Fibroblast of upper back skin (primary cell): ENCODE results near the gene PLEKHO2.

Experiments
- DNase-seq: peaks from one replicate; pipeline ENCODE4 v3.0.0-alpha.2; 2013

Gene PLEKHO2

GRCh38 chr15:64858021-64858575 lies 16.4 kb downstream of the PLEKHO2 start:
- no peak for DNase-seq

- DNase-seq = no peak
Observed at GRCh38 chr15:64859226-64859625, 17.5 kb downstream of the PLEKHO2 start.

DNA sequence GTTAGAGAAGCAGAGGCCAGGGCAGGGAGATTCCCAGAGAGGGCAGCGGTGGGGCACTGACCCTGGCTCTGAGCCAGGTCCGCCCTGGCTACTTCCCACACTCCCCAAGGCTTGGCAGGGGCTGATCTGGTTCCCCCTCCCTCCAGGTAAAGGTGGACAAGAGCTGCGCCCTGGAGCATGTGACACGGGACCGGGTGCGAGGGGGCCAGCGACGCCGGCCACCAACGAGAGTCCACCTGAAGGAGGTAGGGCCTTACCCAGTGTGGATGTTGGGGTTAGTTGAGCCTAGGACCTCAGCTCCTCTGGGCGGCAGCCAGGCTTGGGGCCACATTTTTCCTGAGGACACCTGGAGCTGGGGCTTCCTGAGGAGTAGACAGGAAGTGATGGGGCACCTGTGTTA lies 19.6 kb downstream of the PLEKHO2 start:
- DNase-seq = no peak

DNA sequence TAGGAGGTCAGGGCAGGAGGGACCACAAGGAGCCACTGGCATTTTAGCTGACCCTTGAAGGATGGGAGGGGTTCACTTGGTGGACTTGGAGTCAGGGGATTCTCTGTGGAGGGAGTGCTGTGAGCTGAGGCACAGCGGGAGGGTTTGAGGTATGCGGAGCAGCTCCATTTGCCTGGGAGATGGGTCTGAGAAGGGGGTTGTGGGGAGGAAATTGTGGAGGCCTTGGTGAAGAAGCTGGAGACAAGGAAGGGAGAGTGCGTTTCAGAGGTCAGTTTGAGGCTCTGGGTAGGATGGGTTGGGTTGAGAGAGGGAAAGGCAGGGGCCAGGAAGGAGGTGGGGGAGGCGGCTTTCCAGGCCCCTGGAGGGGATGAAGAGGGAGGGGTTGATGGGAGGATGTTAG lies 20.2 kb downstream of the PLEKHO2 start:
- DNase-seq = no peak

GRCh38 chr15:64862408-64862807 lies 20.7 kb downstream of the PLEKHO2 start:
- DNase-seq = no peak

DNA sequence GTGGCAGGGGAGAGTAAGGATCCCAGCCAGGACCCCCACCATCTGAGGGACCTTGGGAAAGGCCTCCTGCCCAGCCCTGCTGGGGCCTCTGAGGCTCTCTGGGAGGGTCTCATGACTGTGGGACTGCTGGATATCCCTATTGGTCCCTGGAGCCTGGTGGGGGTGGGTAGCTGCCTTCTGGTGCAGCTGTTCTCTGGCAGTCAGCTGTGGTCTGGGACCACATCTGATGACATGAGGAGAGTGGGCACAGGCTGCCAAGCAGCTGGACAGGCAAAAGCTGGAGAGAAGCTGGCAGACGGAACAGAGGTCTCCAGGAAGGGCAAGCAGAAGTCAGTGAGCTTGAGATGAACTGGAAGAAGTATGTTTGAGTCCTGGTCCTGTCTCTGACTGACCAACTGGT lies 22.4 kb downstream of the PLEKHO2 start:
- no peak for DNase-seq

DNA sequence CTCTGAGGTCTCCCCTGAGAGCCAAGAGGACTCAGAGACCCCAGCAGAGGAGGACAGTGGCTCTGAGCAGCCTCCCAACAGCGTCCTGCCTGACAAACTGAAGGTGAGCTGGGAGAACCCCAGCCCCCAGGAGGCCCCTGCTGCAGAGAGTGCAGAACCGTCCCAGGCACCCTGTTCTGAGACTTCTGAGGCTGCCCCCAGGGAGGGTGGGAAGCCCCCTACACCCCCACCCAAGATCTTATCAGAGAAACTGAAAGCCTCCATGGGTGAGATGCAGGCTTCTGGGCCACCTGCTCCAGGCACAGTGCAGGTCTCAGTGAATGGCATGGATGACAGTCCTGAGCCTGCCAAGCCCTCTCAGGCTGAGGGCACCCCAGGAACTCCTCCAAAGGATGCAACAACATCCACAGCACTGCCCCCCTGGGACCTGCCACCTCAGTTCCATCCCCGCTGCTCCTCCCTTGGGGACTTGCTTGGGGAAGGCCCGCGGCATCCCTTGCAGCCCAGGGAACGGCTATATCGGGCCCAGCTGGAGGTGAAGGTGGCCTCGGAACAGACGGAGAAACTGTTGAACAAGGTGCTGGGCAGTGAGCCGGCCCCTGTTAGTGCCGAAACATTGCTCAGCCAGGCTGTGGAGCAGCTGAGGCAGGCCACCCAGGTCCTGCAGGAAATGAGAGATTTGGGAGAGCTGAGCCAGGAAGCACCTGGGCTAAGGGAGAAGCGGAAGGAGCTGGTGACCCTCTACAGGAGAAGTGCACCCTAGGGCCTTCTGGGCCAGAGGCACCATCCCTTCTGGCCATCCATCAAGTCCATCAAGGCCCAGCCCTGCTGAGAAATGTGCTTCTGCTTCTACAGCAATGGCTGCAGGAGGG lies 23.6 kb downstream of the PLEKHO2 start:
- no peak for DNase-seq

DNA sequence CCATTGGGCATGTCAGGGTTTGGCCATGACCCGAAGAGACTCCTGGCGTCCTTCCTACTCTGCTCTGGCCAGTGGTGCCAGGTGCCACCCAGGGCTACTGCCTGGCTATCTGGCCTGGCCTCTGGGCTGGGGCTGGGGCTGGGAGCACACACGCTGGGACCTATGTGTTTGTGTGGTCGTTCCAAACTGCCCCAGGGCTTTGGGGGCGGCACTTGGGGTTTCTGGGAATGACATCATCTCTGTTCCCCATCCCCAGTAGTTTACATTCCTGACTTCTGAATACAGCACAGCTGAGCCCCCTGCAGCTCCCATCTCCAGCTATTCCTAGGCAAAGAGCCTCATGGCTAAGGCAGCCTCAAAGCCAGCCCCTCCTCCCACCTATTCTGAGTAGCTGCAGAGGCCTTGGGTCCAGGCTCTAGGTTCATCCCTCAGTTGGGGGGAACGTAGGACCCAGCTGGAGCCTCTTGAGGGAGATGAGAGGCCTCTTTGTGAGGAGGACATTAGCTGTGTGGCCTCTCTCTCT lies 24.3 kb downstream of the PLEKHO2 start:
- DNase-seq = peak; percentile 97

DNA sequence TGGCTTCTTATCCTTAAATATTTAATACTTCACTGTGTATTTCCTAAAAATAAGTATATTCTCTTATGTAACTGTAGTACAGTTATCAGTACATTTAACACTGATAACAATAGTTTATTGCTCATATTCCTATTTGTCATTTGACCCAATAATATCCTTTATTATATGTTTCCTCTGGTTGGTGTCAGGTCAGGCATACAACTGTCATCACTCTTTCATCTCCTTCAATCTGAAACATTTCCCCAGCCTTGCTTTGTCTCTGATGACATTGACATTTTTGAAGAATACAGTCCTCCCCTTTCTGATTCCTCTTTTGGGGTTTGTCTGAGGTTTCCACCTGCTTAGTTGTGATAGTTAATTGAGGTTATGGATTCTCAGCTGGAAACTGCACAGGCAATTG lies 27.8 kb downstream of the PLEKHO2 start:
- DNase-seq = no peak

DNA sequence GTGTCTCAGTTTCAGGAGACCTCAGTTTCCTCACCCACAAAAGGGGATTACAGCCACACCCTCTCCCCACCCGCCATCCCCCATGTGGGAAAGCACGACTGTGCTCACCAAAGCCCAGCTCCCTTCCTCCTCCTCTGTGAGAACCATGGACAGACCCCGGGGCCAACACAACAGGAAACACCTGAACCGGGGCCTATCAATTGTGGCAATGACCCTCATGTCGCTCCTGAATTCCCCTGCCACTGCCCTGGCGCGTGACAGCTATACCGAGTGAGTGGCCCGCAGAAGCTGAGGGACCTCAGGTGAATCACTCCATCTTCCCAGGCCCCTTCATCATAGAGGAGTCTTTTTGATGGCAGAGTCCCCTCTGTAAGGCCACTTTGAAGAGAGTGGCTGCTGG lies 28.6 kb downstream of the PLEKHO2 start:
- no peak for DNase-seq

- DNase-seq = no peak
Observed at GRCh38 chr15:64875641-64876223, 34.0 kb downstream of the PLEKHO2 start.

GRCh38 chr15:64877435-64877834 lies 35.7 kb downstream of the PLEKHO2 start:
- no peak for DNase-seq

GRCh38 chr15:64878705-64879104 lies 37.0 kb downstream of the PLEKHO2 start:
- no peak for DNase-seq

- DNase-seq = no peak
Observed at GRCh38 chr15:64883100-64883581, 41.4 kb downstream of the PLEKHO2 start.

GRCh38 chr15:64883997-64884511 lies 42.3 kb downstream of the PLEKHO2 start:
- DNase-seq = peak; percentile 76

- no peak for DNase-seq
Observed at GRCh38 chr15:64884679-64885078, 43.0 kb downstream of the PLEKHO2 start.

DNA sequence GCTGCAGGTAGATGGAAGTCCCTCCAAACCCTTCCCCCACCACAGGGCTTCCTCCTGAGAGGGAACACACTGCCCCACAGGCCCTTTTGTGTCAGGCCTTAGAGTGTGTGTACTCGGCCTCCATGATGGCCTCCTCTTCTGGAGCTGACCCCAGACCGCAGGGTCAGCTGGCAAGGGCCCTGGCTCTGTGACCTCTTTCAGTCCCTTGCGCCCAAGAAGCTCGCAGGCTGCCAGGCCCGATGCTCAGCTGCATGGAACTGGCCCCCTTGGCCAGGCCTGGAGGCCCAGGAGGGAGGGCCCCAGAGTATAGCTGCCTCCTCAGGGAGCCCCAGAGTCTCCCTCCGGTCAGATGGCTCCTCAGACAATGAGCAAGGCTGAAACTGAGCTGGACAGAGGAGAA lies 46.6 kb downstream of the PLEKHO2 start:
- DNase-seq = no peak

- DNase-seq = no peak
Observed at GRCh38 chr15:64891561-64891960, 49.8 kb downstream of the PLEKHO2 start.

DNA sequence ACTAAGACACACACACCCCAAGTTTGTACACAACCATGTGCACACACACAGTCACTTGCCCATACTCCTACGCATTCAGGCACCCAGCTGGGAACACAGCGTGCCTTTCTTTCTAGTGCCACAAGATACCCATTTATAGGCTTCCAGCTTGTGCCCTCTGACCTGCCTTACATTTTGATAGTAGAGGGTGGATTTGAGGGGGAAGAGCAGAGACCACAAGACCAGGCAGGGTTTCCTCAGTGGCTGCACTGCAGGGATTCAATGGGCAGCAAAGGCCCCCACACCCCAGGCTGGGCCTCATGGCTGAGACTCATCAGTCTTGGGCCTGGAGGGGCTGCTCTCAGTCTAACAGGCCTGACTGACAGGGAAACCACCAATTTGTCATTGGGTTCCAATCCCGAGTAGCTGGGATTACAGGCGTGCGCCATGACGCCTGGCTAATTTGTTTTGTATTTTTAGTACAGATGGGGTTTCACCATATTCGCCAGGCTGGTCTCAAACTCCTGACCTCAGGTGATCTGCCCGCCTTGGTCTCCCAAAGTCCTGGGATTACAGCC lies 51.2 kb downstream of the PLEKHO2 start:
- no peak for DNase-seq

DNA sequence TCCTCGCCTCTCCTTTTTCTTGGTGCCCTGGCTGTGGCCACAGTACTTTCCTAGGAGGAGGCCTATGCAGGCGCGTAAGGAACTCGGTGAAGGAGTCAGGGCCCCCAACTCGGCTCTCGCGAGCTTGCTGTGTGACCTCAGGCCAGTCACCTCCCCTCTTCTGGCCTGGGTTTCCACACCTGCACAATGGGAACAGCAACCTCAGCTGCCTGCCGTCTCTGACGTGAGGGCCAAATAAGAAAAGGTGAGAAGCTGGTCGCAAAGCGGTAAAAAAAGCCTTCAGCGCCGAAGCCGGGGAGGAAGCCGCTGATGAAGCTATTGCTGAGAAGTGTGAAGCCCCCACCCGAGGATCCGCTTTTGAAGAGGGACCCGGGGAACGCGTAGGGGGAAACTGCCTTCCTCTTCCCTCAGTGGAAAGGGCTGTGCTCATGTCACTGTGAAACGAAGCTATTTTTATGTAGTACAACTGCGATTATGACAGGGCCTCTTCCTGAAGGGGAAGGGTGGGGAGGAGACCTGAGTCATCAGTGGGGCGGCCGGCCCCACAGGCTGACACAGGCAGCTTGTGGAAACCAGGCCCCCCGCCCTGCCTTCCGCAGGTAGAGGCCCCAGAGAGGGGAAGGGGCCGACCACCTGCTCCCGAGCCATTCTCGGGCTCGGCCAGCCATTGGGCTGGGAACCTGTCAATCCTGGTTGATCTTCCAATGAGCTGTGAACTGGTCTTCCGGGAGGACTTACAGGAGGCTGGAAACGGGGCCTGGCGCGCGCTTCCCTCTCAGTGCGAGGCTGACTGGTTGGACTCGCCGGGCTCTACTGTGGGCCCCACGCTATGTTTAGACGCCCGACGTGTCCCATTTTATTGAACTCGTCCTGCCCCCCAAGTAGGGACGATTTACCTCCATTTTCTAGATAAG lies 52.0 kb downstream of the PLEKHO2 start:
- DNase-seq = peak; percentile 96

DNA sequence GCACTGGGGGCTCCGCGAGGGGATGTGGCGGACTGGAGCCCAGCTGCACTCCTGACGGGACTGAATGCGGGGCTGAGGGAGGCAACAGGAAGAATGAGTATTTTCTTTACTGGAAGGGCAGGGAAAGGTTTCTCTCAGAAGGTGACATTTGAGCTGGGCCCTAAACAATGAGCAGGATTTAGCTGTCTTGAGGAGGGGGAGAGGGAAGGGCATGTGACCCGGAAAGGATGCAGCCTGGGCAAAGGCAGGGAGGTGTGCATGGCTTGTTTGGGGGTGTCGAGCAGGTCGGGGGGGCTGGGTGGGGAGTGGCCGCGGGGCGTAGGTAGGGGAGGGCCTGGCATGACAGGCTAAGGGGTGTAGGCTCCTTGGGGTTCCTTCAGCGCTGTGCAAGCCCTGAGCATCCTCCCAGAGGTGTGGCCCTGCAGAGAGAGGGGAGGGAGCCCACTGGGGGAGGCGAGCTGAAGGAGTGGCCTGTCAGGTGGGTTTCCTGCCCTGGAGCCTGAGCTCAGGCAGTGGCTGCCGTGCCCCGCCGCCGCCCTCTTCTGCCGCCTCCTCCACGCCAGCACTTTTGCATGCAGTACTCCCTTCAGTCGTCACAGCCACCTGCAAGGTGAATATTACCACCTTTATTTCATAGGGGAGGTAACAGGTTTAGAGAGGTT lies 52.8 kb downstream of the PLEKHO2 start:
- no peak for DNase-seq
